Astrocyte of the spinal cord (primary cell): ENCODE results near the gene NCF2.

Experiments used
- DNase-seq: peaks from one replicate; pipeline ENCODE4 v3.0.0; 2011; ENCODE audit warnings: low read depth, low spot score
- H3K4me3 ChIP-seq: 2 replicates; pipeline ENCODE4 v1.5.1; 2011; ENCODE audit warnings: low read depth, mild to moderate bottlenecking, low read length, moderate library complexity
- CTCF ChIP-seq: IDR thresholded peaks from 2 replicates; pipeline ENCODE4 v1.5.1; 2012; ENCODE audit warnings: low read depth, mild to moderate bottlenecking, low read length, inconsistent platforms
- in situ Hi-C: cut with HindIII; loops from 2 replicates; pipeline ENCODE4 v1.10.0; 2017; ENCODE audit warnings: low sequenced_read_pairs

The NCF2 gene

GRCh38 chr1:183508694-183509093 is 81.6 kb downstream of the NCF2 start:
- in situ Hi-C loops = no loop called here

GRCh38 chr1:183506561-183506960 is 83.7 kb downstream of the NCF2 start:
- in situ Hi-C loops = no loop called here
- no peak for DNase-seq
- no peak for TF ChIP-seq CTCF
- H3K4me3 ChIP-seq = no peak overlapping the region

More at GRCh38 chr1:183508694-183509093, 81.6 kb downstream of the NCF2 start:
- DNase-seq = no peak
- no peak overlapping the region for H3K4me3 ChIP-seq
- no peak for TF ChIP-seq CTCF
